ENCODE results near the gene THAP3.
"Not testable (repeated sequence)": the region's sequence is repeated elsewhere in the genome, so short reads cannot be mapped to it uniquely, and the experiment has no call there.

Gene THAP3

GRCh38 chr1:6591222-6591621 is 33.4 kb upstream of the THAP3 start:
- no peak for DNase-seq (ENCODE audit: low read depth in 2 of 2)

DNA sequence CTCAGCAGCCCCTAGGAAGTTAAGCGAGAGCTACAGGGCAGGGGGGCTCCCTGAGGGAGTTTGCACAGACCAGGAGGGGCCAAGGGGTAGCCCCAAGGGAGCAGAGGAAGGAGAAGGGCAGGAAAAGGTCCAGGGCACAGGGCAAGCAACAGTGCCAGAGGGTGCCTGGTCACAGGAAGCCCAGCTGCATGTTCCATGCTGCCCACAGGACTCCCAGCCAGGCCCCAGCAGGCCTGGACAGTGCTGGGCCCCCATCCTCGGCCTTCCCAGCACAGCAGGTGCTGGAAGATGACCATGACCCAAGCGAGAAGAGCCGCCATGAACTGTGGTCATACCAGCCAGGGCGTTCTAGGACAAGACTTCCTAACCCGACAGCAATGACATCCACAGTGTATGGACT is 33.0 kb upstream of the THAP3 start:
- DNase-seq (ENCODE audit: low read depth in 2 of 2), result no peak

GRCh38 chr1:6592441-6592840 is 32.2 kb upstream of the THAP3 start:
- no peak for DNase-seq (ENCODE audit: low read depth in 2 of 2)

- DNase-seq (ENCODE audit: low read depth in 2 of 2), result no peak
These were observed 31.6 kb upstream of the THAP3 start for GRCh38 chr1:6592865-6593593.

- DNase-seq (ENCODE audit: low read depth in 2 of 2), result no peak
These were observed 30.9 kb upstream of the THAP3 start for GRCh38 chr1:6593810-6594209.

- no peak for DNase-seq (ENCODE audit: low read depth in 2 of 2)
These were observed 29.5 kb upstream of the THAP3 start for GRCh38 chr1:6594977-6595740.

DNA sequence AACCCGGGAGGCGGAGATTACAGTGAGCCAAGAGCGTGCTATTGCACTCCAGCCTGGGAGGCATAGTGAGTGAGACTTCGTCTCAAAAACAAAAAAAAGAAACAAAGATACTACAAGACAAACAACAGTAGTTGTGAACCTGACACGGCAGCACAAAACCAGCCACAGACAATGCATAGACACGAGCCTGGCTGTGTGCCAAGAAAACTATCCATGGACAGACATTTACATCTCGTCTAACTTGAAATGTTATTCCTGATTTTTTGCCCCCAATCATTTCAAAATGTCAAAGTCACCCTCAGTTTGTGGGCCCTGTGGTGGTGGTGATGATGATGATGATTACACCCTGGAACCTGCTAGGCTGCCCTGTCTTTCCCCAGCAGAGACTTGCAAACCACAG is 28.3 kb upstream of the THAP3 start:
- DNase-seq (ENCODE audit: low read depth in 2 of 2), result no peak

- DNase-seq (ENCODE audit: low read depth in 2 of 2), result no peak
These were observed 27.5 kb upstream of the THAP3 start for GRCh38 chr1:6596886-6597776.

DNA sequence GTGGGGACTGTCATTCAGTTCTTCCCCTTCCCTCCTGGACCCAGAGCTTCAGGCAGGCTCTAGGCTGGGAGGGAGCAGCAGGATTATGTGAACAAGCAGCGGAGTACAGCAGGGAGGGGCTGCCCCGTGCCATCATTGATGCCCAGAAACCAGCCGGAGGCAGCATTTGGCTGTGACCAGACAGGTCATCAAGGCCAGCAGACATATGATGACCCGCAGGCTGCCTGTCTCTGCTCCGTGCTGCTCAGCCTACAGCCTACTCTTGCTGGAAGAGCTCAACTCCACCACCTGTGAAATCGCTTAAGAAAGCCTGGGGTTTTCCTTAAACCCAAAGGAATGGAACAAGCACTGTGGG is 26.9 kb upstream of the THAP3 start:
- DNase-seq (ENCODE audit: low read depth in 2 of 2), result no peak

GRCh38 chr1:6599141-6599975 is 25.3 kb upstream of the THAP3 start:
- DNase-seq (ENCODE audit: low read depth in 2 of 2), result no peak

DNA sequence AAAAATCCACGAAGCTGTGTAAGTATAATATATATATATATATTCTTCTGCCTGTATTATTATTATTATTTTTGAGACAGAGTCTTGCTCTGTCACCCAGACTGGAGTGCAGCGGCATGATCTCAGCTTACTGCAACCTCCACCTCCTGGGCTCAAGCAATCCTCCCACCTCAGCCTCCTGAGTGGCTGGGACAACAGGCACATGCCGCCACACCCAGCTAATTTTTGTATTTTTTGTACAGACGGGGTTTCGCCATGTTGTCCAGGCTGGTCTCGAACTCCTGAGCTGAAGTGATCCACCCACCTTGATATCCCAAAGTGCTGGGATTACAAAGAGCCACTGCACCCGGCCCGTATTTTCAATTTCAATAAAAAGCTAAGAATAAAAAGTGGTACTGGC is 24.7 kb upstream of the THAP3 start:
- DNase-seq (ENCODE audit: low read depth in 2 of 2), result not testable (repeated sequence)

GRCh38 chr1:6600410-6601048 is 24.1 kb upstream of the THAP3 start:
- DNase-seq (ENCODE audit: low read depth in 2 of 2), result no peak

GRCh38 chr1:6601049-6601922 is 23.4 kb upstream of the THAP3 start:
- peak in 1 of 2 donors; percentile 47 for DNase-seq (ENCODE audit: low read depth in 2 of 2)

DNA sequence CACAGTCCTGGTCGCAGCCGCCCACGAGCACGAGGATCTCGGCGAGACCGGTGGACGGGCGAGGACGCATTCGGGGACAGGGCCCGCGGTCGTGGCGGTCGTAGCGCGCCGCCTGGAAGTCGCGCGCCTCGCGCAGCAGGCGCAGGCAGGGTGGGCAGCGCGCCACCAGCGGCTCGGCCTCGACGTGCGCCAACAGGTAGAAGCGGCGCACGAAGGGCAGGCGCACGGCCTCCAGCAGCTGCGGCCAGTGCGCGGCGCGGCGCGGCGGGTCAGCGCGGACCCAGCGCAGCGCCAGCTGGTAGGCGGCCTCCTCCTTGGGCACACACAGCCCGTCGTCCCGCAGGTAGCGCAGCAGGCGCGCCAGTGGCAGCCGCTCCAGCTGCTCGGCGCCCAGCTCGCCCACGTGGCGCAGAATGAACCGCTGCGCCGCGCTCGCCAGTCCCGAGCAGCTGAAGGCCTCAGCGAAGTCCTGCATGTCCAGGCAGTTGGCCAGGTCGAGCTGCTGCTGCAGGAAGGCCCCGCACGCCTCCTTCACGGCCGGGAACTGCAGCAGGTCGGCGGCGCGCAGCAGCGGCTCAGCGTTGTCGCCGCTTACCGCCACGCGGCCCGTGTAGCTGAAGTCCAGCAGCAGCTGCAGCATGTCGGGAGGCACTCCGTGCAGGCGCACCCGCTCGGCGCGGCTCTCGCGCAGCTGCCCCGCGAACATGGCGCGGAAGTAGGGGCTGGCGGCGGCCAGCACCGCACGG is 22.6 kb upstream of the THAP3 start:
- DNase-seq (ENCODE audit: low read depth in 2 of 2), result no peak

DNA sequence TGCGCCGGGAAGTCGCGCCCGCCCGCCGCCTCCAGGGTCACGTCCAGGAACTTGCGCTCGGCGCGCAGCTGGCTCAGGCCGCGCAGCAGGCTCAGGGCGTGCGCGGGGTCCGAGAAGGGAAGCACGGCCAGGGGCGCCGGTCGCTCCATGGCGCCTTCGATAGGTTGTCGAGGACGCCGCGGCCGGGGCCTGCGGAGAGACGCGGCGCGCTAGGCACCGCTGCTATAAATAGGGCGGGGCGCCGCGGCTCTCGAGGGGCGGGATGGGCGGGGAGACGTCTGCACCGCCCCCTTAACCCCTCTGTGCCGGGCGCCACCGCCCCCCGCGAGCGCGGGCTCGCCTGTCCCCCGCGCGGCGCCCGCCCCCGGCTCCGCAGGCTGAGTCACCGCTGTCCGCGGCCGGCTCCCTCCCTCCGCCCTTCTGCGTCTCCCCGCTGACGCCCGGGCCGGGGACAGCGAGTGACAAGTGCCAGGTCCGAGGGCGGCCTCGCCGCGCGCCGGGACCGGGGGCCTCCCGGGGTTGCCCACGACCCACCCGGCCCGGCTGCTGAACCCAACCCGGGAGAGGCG is 21.9 kb upstream of the THAP3 start, which contains the start of gene KLHL21:
Gene KLHL21, minus strand, starts transcription at position 201 of the 569 bp plus-strand sequence. Its CDS starts 52 bp downstream, at position 149.
- DNase-seq (ENCODE audit: low read depth in 2 of 2), result peak; percentile 70 to 79

DNA sequence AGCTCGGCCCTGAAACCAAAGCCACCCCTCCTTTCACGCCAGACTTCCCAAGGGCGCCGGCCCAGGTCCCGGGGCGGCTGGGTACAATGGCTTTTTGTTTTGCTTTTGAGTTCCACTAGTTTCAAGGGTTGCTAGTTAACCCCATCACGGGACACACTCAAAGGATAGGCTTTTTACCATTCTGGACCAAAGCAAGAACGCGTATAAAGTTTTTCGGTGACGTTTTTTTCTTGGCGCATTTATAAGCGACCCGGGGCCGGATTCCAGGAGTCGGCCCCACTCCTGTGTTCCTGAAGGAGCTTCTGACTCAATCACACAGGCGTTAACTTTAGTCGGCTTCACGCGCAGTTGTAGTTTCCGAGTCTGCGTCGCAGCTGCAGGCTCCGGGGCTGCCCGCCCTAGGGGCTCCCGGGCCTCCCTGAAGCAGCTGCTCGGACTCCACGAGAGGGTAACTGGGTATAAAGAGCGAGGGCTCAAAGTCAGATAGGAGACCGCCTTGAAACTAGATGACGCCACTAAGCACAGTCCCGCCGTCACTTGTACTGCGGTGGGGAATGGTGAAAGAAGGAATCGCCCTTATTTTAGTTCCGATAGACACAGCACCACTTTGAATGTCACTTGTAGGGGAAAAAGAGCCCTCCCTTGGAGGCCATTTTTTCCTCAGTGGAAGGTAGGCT is 21.3 kb upstream of the THAP3 start:
- DNase-seq (ENCODE audit: low read depth in 2 of 2), result peak in 1 of 2 donors; percentile 33

DNA sequence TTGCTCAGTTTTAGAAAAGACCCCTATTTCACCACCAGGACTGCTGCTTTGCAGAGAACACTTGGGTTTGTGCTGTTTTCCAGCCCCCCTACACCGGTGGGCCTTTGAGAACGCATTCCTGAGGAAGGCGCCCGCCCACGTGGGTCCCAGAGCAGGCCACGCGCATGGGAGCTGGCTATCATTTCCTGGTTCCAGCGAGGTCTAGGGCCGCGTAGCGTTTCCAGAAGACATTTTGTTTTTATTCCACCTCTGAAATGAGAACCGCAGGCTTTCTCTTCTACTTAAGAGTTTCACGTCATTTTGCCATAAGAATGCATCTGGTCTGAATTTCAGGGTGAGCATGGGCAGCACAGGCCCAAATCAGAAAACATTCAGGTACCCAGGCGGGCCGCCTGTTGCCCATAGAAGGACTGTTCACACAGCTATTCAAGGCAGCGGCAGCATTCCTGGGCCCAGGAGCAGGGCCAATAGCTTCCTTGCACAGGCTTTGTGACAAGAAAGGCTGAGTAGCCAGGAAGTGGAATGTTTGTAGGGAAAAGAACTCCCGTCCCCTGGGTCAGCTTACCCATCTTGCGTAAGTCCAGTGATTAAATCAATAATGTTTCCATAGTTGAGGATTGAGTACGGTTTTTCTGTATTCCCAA is 20.6 kb upstream of the THAP3 start:
- DNase-seq (ENCODE audit: low read depth in 2 of 2), result no peak
